ENCODE measurements around the gene POLR2E.

Gene POLR2E

GRCh38 chr19:1055886-1056620 is 39.1 kb downstream of the POLR2E start:
- no peak overlapping the region for H3K4me3 ChIP-seq (replicated peaks; ENCODE audit: insufficient read depth, low read length)
- no peak for TF ChIP-seq SPI1 (IDR thresholded peaks at IDR 0.05; ENCODE audit: borderline replicate concordance, low read depth)
- TF ChIP-seq REST (IDR thresholded peaks at IDR 0.05; ENCODE audit: insufficient replicate concordance, low read depth) = no peak
- no peak for TF ChIP-seq GABPA (IDR thresholded peaks at IDR 0.05; ENCODE audit: low read depth)
- no peak for TF ChIP-seq POLR2AphosphoS5 (IDR thresholded peaks at IDR 0.05; ENCODE audit: low read depth)
- TF ChIP-seq CTCF (IDR thresholded peaks at IDR 0.05; ENCODE audit: insufficient read depth, low read length) = no peak
- H3K27ac ChIP-seq (replicated peaks) = no peak overlapping the region
- no peaks in the 10 kb centered on the region for H3K27me3 ChIP-seq (ENCODE audit: insufficient read depth, poor library complexity, severe bottlenecking)
- DNase-seq (ENCODE audit: low read depth in 1 of 2, low spot score in 1 of 2) = no peak

- no peaks in the 10 kb centered on the region for H3K27me3 ChIP-seq (ENCODE audit: insufficient read depth, poor library complexity, severe bottlenecking)
- DNase-seq (ENCODE audit: low read depth in 1 of 2, low spot score in 1 of 2) = no peak
- TF ChIP-seq REST (IDR thresholded peaks at IDR 0.05; ENCODE audit: insufficient replicate concordance, low read depth) = no peak
- no peak for TF ChIP-seq SPI1 (IDR thresholded peaks at IDR 0.05; ENCODE audit: borderline replicate concordance, low read depth)
- no peak for TF ChIP-seq POLR2AphosphoS5 (IDR thresholded peaks at IDR 0.05; ENCODE audit: low read depth)
- TF ChIP-seq GABPA (IDR thresholded peaks at IDR 0.05; ENCODE audit: low read depth) = no peak
- no peak for TF ChIP-seq CTCF (IDR thresholded peaks at IDR 0.05; ENCODE audit: insufficient read depth, low read length)
- H3K4me3 ChIP-seq (replicated peaks; ENCODE audit: insufficient read depth, low read length) = no peak overlapping the region
- H3K27ac ChIP-seq (replicated peaks) = no peak overlapping the region
These were observed 40.1 kb downstream of the POLR2E start for GRCh38 chr19:1055028-1055425.

GRCh38 chr19:1054102-1055027 is 40.8 kb downstream of the POLR2E start:
- Histone ChIP-seq H3K4me3 (replicated peaks; ENCODE audit: insufficient read depth, low read length) (no peak overlapping the region), H3K27ac (replicated peaks) (no peak overlapping the region), H3K27me3 (ENCODE audit: insufficient read depth, poor library complexity, severe bottlenecking) (no peaks in the 10 kb centered on the region)
- TF ChIP-seq SPI1 (IDR thresholded peaks at IDR 0.05; ENCODE audit: borderline replicate concordance, low read depth) = no peak
- TF ChIP-seq CTCF (IDR thresholded peaks at IDR 0.05; ENCODE audit: insufficient read depth, low read length) = no peak
- TF ChIP-seq GABPA (IDR thresholded peaks at IDR 0.05; ENCODE audit: low read depth) = no peak
- no peak for TF ChIP-seq REST (IDR thresholded peaks at IDR 0.05; ENCODE audit: insufficient replicate concordance, low read depth)
- no peak for TF ChIP-seq POLR2AphosphoS5 (IDR thresholded peaks at IDR 0.05; ENCODE audit: low read depth)
- no peak for DNase-seq (ENCODE audit: low read depth in 1 of 2, low spot score in 1 of 2)
